GM21367 (cell line): ENCODE data around the gene TMEM238.
"Not testable (repeated sequence)": the region's sequence is repeated elsewhere in the genome, so short reads cannot be mapped to it uniquely, and the experiment has no call there.

Source experiments
- ATAC-seq: cut with Tn5 transposase; IDR thresholded peaks from one replicate; pipeline ENCODE4 v1.9.1; 2021; ENCODE audit not compliant: unreplicated experiment

TMEM238 gene

DNA sequence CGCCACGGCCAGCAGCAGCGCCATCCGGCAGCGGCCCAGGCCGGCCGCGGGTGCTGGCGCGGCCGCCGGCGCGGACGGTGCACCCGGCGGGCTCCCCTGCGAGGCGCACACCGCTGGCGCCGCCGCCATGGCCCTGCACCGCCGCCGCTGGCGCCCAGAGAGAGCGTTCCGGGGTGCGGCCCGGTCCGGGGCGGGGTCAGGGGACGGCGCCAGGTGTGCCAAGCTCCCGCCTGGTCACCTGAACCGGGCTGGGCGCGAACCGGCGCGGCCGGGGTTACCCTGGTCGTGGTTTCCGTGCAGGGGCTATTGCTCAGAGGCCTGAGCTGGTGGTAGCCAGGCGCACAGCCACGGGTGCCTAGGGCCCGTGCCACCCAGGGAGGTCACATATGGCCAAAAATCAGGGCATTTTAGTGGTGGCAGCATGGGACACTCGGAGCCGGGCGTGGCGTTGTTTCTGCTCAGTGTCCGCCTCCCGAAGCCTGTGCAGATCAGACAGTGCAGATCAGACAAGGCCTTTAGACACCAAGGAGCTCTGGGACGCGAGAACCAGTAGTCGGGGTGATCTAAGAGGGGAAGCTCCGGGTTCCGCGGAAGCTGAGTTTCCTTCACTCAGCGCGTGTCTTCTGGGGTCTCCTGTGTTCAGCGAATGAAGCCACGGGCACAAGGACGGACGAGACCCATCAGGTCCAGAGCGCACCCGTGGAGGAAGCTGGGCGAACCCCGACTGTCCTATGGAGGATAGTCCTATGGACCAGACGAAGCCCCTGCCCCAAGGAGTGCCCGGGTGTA lies at the start of gene TMEM238:
TSS of gene TMEM238 (minus strand) at position 162 of the 789 bp plus-strand sequence. CDS start at position 129, 33 bp downstream.
- ATAC-seq, result no peak

- no peak for ATAC-seq
Observed at GRCh38 chr19:55433292-55433691, 49.2 kb upstream of the TMEM238 start.

- no peak for ATAC-seq
Observed at GRCh38 chr19:55432241-55432959, 48.3 kb upstream of the TMEM238 start.

GRCh38 chr19:55431183-55431582 lies 47.1 kb upstream of the TMEM238 start:
- no peak for ATAC-seq

GRCh38 chr19:55426042-55426441 lies 42.0 kb upstream of the TMEM238 start:
- ATAC-seq, result no peak

- ATAC-seq, result no peak
Observed at GRCh38 chr19:55424518-55424917, 40.4 kb upstream of the TMEM238 start.

GRCh38 chr19:55423225-55424005 lies 39.3 kb upstream of the TMEM238 start:
- no peak for ATAC-seq

- ATAC-seq, result not testable (repeated sequence)
Observed at GRCh38 chr19:55421281-55421680, 37.2 kb upstream of the TMEM238 start.

DNA sequence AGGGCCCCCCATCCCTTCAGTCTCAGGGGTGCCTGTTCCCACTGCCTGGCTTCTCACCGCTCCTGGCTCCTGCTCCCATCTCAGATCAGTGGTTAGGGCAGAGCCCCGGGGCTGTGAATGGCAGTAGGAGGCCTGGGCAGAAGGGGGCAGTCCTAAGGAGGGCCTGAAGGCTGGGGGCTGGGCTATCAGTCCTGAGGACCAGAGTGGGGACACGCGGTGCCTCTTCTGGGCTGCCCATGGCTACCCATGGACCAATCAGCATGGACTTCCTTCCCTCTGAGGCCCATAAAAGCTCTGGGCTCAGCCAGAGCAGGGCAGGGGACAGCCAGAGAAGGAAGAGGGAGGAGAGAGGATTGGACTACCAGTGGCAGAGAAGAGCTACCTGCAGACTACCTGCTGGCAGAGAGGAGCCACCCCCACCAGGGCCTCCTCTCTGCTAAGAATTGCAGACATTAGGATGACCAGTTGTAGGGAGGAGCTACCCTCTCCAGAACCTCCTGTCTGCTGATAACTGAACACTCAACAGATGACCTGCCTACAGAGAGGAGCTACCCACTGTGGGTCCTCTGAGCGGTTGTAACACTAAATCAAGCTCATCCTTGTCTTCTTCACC lies 35.6 kb upstream of the TMEM238 start:
- ATAC-seq, result no peak

DNA sequence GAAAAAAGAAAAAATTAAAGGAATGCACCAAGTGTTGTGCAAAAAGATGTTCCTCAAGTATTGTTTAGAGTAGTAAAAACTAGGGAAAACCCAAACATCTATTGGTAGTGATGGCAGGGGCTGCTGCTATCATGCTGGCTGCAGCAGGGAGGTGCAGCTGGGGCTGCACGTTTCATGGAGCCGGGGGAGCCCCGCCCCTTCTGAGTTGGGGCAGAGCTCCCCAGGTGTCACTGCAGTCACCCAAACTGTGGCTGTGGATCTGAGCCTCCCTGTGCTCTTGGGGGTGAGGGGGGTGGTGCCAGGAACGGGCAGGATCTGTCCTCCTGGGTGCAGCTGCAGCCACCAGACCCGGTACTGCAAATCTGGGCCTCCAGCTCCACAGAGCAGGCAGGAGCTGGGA lies 35.0 kb upstream of the TMEM238 start:
- no peak for ATAC-seq

DNA sequence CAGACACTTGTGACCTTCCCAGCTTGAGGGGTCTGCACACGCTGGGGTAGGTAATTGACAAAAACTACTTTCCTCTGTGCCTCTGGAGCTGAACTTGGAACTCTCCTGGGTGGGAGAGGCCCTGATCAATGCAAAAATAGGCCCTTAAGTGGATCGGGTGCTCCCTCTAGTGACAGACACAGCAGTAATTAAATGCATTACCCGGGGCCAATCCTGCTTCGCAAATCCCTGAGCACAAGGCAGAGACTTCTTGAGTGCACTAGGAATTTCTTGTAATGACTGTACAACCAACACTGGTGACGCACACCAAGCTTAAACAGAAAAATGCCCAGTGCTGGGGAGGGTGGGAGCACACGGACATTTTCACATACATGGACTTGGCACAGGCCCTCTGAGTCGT lies 34.1 kb upstream of the TMEM238 start:
- ATAC-seq, result no peak

DNA sequence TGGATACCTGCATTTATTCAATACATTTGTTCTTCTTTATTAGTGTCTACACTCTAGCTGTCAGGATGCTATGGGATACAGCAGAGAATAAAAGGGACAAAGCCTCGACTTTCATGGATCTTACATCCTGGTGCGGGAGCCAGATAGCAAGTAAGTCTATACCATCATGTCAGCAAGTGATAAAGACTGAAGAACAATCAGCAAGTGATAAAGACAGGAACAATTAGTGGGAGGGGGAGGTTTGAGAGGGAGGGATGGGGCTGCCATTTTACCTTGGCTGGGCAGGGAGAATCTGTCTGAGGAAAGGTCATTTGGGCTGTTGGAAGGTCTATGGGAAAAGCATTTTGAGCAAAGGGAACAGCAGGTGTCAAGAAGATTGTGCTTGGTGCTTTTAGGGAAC lies 26.1 kb upstream of the TMEM238 start:
- no peak for ATAC-seq

GRCh38 chr19:55409179-55409578 lies 25.1 kb upstream of the TMEM238 start:
- not testable (repeated sequence) for ATAC-seq

GRCh38 chr19:55408533-55408872 lies 24.4 kb upstream of the TMEM238 start:
- no peak for ATAC-seq

DNA sequence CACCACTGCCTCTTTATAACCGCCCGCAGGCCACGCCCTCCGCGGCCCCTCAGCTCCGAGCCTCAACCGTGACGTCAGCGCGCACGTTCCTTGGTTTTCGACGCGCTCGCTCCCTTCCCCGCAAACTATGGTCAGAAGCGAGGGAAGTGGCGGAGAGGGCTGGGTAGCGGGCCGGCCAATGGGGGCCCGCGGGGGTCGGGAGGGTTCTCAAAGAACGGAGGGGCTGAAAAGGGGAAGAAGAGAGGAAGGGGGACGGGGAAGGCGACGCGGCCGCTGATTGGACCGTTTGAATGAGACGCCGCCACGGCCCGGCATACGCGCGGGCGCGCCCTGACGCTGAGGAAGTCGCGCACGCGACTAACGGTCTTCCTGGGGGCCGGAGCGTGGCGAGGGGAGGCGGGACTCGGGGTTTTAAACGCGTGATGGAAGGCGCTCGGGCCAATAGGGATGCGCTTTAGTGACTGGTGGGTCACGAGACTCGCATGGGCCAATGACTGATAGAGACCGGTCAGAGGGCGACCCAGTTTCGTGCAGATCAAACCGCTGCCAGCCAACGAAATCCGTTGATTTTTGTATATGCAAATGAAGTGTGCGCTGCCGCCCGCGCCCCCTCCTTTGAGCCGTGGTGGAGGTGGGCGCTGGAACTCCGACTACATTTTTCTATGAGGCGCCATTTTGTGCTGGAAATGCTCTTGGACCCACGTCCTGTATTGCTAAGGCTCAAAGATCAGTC lies 23.9 kb upstream of the TMEM238 start:
- peak; percentile 69 for ATAC-seq

DNA sequence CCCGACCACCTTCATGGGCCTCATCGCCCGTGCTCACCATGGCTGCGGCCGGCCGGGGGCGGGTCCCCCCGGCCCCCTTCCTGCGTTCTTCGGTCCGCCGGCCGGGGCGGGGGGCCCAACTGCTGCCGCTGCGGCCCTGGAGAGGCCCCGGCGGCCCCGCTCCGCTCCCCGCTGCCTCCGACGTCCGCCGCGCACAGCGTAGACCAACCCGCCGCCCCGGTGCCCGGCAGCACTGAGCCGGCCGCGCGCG lies 23.4 kb upstream of the TMEM238 start, which contains the start of gene UBE2S:
TSS of gene UBE2S (minus strand) at position 239 of the 250 bp plus-strand sequence. CDS start at position 40, 199 bp downstream.
- ATAC-seq, result peak; percentile 58

DNA sequence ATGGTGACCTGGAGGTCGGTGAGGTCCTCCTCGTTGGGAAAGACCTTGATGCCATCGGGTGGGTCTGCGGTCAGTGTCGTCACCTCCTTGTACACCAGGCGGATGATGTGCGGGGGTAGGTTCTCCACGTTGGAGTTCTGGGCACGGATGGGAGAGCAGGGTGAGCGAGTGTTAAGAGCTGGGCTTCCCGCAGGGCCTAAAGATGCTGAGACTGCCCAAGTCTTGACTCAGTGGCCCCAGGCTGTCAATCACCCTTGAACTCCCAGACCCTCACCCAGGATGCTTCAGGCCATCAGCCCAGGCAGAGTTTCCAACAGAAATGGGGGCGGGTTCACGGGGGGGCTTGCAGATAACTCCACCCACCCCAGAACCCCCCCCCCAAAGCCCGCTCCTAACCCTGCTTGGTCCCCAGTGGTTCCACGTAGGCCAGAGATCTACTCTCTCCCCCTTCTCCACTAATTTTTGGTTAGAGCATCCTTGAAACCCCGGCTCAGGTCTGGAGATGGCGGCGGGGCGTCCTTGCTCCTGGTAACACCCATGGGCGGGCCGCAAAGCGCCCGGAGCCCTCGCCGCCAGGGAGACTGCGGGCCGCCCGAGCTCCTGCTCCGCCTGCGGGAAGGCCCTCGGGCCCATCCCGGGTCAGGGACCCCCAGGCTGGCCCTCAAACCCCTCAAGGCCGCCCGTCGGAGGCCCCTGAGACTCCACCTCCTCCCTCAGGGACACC lies 22.9 kb upstream of the TMEM238 start:
- ATAC-seq, result peak; percentile 17

DNA sequence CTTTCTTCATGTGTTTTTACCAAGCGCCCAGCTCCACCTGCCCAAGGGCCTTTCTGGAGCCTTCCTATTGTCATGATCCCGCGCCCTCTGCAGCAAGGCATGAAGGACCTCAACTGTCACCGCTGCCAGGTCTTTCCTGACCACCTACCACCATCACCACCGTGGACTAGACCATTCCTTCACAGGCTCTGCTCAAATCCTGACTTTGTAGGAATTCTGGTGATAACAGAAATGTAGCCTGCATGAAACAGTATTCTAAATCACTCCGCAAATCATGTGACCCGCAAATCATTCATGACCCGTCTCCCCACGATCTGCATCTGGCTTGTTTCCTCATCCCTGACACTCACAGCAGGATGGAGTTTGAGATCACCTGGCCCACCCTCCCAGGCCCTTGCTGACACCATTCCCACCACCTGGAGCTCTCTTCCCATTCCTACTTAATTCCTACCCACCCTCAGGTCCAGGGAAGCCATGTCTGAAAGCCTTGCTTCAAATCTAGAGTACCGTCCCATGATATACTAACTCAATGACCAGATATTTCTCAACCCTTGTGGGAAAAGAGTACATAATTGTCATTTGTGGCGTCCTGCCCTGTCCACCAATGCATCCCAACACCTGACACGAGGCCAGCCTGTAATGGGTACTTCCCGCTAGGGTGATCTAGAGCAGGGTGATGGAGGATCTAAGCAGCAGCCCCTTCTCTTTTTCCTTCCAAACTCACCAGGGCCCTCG lies 22.2 kb upstream of the TMEM238 start:
- ATAC-seq, result no peak

DNA sequence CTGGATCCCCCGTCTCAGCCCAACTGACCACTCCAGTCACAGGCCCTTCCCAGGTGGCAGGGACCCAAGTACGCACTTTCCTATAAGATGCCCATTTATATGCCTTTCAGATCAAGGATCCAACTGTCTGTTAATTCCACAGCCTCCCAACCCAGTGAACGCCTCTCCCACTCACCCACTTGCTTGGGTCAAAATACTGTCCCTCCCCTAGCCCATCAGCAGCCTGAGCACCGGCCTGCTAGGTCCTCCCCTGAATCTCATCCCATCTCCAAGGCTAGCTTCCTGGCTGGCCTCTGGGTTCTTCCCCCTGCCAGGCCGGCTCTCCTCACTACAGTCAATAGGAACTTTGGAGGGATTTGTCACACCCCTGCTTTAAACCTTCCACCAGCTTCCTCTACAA lies 21.5 kb upstream of the TMEM238 start:
- no peak for ATAC-seq
